H1 (cell line): Measurements from ENCODE around the gene DNTT. TPM values are rescaled to one million over a fixed set of nuclear protein-coding genes. Genes with fewer than 3 reads are reported as not detected.

Experiments
- CTCF ChIA-PET: fragments of 300-600 bp; sonication (Branson Sonifier 250); formaldehyde crosslinking; loops from one replicate; lab custom pipeline; 2021; ENCODE audit not compliant: partially characterized antibody; lab: Charles Lee
- POLR2A ChIA-PET: fragments of 300-600 bp; sonication (Branson Sonifier 250); formaldehyde crosslinking; loops from one replicate; lab custom pipeline; 2021; ENCODE audit warnings: inconsistent platforms; ENCODE audit not compliant: partially characterized antibody; lab: Charles Lee
- DNase-seq, 2 experiments: peaks; one replicate each; pipeline versions ENCODE4 v3.0.0 to v3.0.0-alpha.2; 2010 to 2022; ENCODE audit warnings: low spot score in 2 of 2, low read depth in 1 of 2, mixed read lengths in 1 of 2
- FAIRE-seq: peaks from 2 replicates; lab custom pipeline; 2011; peaks lifted over from hg19 to GRCh38; lab: Jason Lieb, UNC
- H2AFZ ChIP-seq: 2 replicates; pipeline ENCODE4 v1.8.1; 2012; ENCODE audit warnings: low read length, inconsistent platforms
- H2AK5ac ChIP-seq: 2 replicates; pipeline ENCODE4 v1.6.1; 2013; ENCODE audit warnings: low read depth, low read length
- H2BK120ac ChIP-seq: replicated peaks from 2 replicates; pipeline ENCODE3; 2013; ENCODE audit warnings: low read depth, low read length, inconsistent platforms
- H2BK12ac ChIP-seq: 2 replicates; pipeline ENCODE4 v1.6.1; 2013; ENCODE audit warnings: low read depth, low read length
- H2BK15ac ChIP-seq: 2 replicates; pipeline ENCODE4 v1.6.1; 2013; ENCODE audit warnings: low read length
- H2BK20ac ChIP-seq: 2 replicates; pipeline ENCODE4 v1.6.1; 2013; ENCODE audit warnings: low read length
- H2BK5ac ChIP-seq: 2 replicates; pipeline ENCODE4 v1.6.1; 2013; ENCODE audit warnings: low read depth, low read length
- H3K14ac ChIP-seq: 2 replicates; pipeline ENCODE4 v1.6.1; 2013; ENCODE audit warnings: inconsistent platforms; ENCODE audit not compliant: insufficient read length
- H3K18ac ChIP-seq: 2 replicates; pipeline ENCODE4 v1.6.1; 2013; ENCODE audit warnings: low read length; ENCODE audit errors: extremely low read depth
- H3K23ac ChIP-seq: 2 replicates; pipeline ENCODE4 v1.6.1; 2013; ENCODE audit warnings: inconsistent platforms; ENCODE audit not compliant: insufficient read length
- H3K23me2 ChIP-seq: 2 replicates; pipeline ENCODE4 v1.6.1; 2013; ENCODE audit warnings: low read depth, low read length
- H3K27ac ChIP-seq: 2 replicates; pipeline ENCODE4 v1.6.1; 2011; ENCODE audit warnings: low read depth, low read length, inconsistent platforms
- H3K27me3 ChIP-seq, 4 experiments: replicated peaks in 1 of 4; 1 replicate in 1 of 4; 2 replicates in 3 of 4; pipeline versions ENCODE4 v1.6.1 to v1.8.1; 2011 to 2013; ENCODE audit warnings: low read length in 3 of 4, mild to moderate bottlenecking in 3 of 4, inconsistent platforms in 2 of 4, mixed read lengths in 2 of 4, moderate library complexity in 1 of 4; ENCODE audit not compliant: control insufficient read depth in 3 of 4, insufficient read depth in 3 of 4; ENCODE audit errors: extremely low read depth in 1 of 4
- H3K36me3 ChIP-seq, 4 experiments: 2 replicates each; pipeline versions ENCODE4 v1.6.1 to v1.8.1; 2011 to 2013; ENCODE audit warnings: mild to moderate bottlenecking in 4 of 4, low read length in 3 of 4, moderate library complexity in 2 of 4, control low read depth in 1 of 4, inconsistent platforms in 1 of 4; ENCODE audit not compliant: insufficient read depth in 4 of 4, control insufficient read depth in 2 of 4
- H3K4ac ChIP-seq: replicated peaks from 2 replicates; pipeline ENCODE3; 2013; ENCODE audit warnings: low read length, low read depth, mixed read lengths, inconsistent platforms; ENCODE audit not compliant: insufficient read length
- H3K4me1 ChIP-seq, 4 experiments: replicated peaks in 1 of 4; 1 replicate in 1 of 4; 2 replicates in 3 of 4; pipeline versions ENCODE4 v1.6.1 to v1.8.1; 2011 to 2013; ENCODE audit warnings: low read length in 3 of 4, inconsistent platforms in 2 of 4, mixed read lengths in 1 of 4; ENCODE audit not compliant: insufficient read depth in 4 of 4, control insufficient read depth in 3 of 4
- H3K4me2 ChIP-seq, 2 experiments: 2 replicates each; pipeline versions ENCODE4 v1.6.1 to v1.8.1; 2011 to 2013; ENCODE audit warnings: low read depth in 2 of 2, low read length in 2 of 2, control low read depth in 1 of 2, inconsistent platforms in 1 of 2, mild to moderate bottlenecking in 1 of 2; ENCODE audit not compliant: insufficient read depth in 1 of 2
- H3K4me3 ChIP-seq, 4 experiments: fragments of 200-600, 300-600 bp in 1 of 4; sonication (generic), shearing (Covaris generic), sonication (Bioruptor Twin) in 1 of 4; 2 replicates each; pipeline versions ENCODE4 v1.5.1 to v1.8.1; 2011 to 2016; ENCODE audit warnings: low read length in 4 of 4, low read depth in 3 of 4, control low read depth in 2 of 4, inconsistent platforms in 2 of 4, mild to moderate bottlenecking in 2 of 4, mixed read lengths in 1 of 4, moderate library complexity in 1 of 4; ENCODE audit not compliant: insufficient read depth in 2 of 4; ENCODE audit errors: extremely low read depth in 1 of 4
- H3K56ac ChIP-seq: replicated peaks from 2 replicates; pipeline ENCODE3; 2013; ENCODE audit warnings: low read depth, mild to moderate bottlenecking, mixed read lengths, low read length, inconsistent platforms; ENCODE audit not compliant: insufficient read length
- H3K79me1 ChIP-seq: 2 replicates; pipeline ENCODE4 v1.6.1; 2013; ENCODE audit warnings: low read depth, low read length, control low read depth
- H3K79me2 ChIP-seq, 2 experiments: 2 replicates each; pipeline versions ENCODE4 v1.6.1 to v1.8.1; 2012 to 2013; ENCODE audit warnings: low read length in 2 of 2, mild to moderate bottlenecking in 2 of 2, inconsistent platforms in 1 of 2; ENCODE audit not compliant: insufficient read depth in 2 of 2, control insufficient read depth in 1 of 2
- H3K9ac ChIP-seq, 4 experiments: replicated peaks in 1 of 4; 1 replicate in 1 of 4; 2 replicates in 3 of 4; pipeline versions ENCODE4 v1.6.1 to v1.8.1; 2011 to 2013; ENCODE audit warnings: low read depth in 3 of 4, low read length in 3 of 4, control low read depth in 2 of 4, mild to moderate bottlenecking in 2 of 4, moderate library complexity in 2 of 4, inconsistent platforms in 1 of 4; ENCODE audit errors: extremely low read depth in 1 of 4
- H3K9me3 ChIP-seq, 2 experiments: 2 replicates each; pipeline versions ENCODE4 v1.6.1 to v1.8.1; 2012 to 2013; ENCODE audit warnings: mild to moderate bottlenecking in 2 of 2, moderate library complexity in 2 of 2, control low read depth in 1 of 2, inconsistent platforms in 1 of 2, low read depth in 1 of 2, low read length in 1 of 2, mixed read lengths in 1 of 2; ENCODE audit not compliant: insufficient read depth in 2 of 2
- H4K20me1 ChIP-seq, 2 experiments: replicated peaks in 1 of 2; 2 replicates each; pipeline versions ENCODE3 to v1.8.1; 2011 to 2013; ENCODE audit warnings: inconsistent platforms in 2 of 2, low read length in 2 of 2, mild to moderate bottlenecking in 1 of 2; ENCODE audit not compliant: insufficient read depth in 2 of 2, control insufficient read depth in 1 of 2
- H4K5ac ChIP-seq: 2 replicates; pipeline ENCODE4 v1.6.1; 2013; ENCODE audit warnings: low read length, low read depth, mixed read lengths, inconsistent platforms; ENCODE audit not compliant: insufficient read length
- H4K8ac ChIP-seq: 2 replicates; pipeline ENCODE4 v1.8.0; 2013; ENCODE audit warnings: mild to moderate bottlenecking, moderate library complexity, low read length, inconsistent platforms; ENCODE audit not compliant: insufficient read depth; ENCODE audit errors: extremely low read depth
- H4K91ac ChIP-seq: replicated peaks from 2 replicates; pipeline ENCODE3; 2013; ENCODE audit warnings: low read length, mixed read lengths, inconsistent platforms; ENCODE audit not compliant: insufficient read length
- NANOG ChIP-seq: IDR thresholded peaks from 2 replicates; pipeline ENCODE4 v1.6.1; 2011; ENCODE audit warnings: low read length, low read depth, mild to moderate bottlenecking, inconsistent platforms; ENCODE audit not compliant: insufficient read depth, poor library complexity, severe bottlenecking
- WGBS, 2 experiments: shearing (Covaris generic) in 1 of 2; methylation state at CpG; one replicate each; pipeline versions ENCODE4 v1.1.6 to v1.1.7; 2013 to 2015; ENCODE audit warnings: low lambda C conversion rate in 2 of 2, mixed read lengths in 2 of 2, inconsistent platforms in 1 of 2, low coverage in 1 of 2, missing lambda C conversion rate in 1 of 2; ENCODE audit not compliant: insufficient replicate concordance in 2 of 2, insufficient coverage in 1 of 2, insufficient read length in 1 of 2; ENCODE audit errors: extremely low coverage in 1 of 2, missing lambda C conversion rate in 1 of 2; 5-methylcytosine and 5-hydroxymethylcytosine counted together
- polyA plus RNA-seq, 7 experiments: library from polyadenylated mRNA; depleted of rRNA in 3 of 7; stranded (reverse) in 5 of 7; unstranded in 2 of 7; fragments of >200 nt in 5 of 7; fragments of 200-250 nt in 2 of 7; gene quantifications; 1 replicate in 5 of 7; 2 replicates in 1 of 7; 4 replicates in 1 of 7; pipeline versions ENCODE4 v1.2.1 to v1.2.3, GENCODE V29; 2011 to 2013; ENCODE audit warnings: missing spikeins in 2 of 7, mixed read lengths in 2 of 7
- total RNA-seq: library from RNA; stranded (reverse); fragmentation: NEBNext Ultra II Directional; extraction: Animal tissue kit (Norgen Biotek cat#: 25700); gene quantifications from 2 replicates; pipeline ENCODE4 v1.2.1, GENCODE V29; 2021

The DNTT gene
- total and polyA plus RNA-seq, 2 of the 8 experiments (the other 6 are each of a cell fraction or from before 2014, with no cell fraction given) = not detected

DNA sequence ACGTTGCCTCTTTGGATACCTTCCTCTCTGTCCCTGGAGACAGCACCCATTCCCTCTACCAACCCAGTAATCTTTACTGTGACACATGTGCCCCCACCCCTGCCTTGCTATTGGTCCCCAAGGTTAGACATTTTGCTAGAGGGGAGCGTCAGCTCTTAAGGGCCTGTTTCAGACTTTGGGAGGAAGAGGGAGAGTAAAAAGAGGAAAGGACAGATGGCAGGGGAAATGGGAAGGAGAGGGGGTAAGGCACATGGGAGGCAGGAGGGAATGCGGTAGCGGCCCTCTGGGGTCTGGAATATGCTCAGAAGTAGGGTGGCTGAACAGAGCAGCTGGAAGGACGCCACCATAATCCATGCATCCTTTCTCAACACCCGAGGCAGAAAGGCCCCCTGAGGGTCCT lies 45.1 kb upstream of the DNTT start:
- TF ChIP-seq NANOG = no peak

More for the DNA sequence above, 45.1 kb upstream of the DNTT start:
- Histone ChIP-seq H2BK15ac (no peak overlapping the region), H2AFZ (peak overlapping the region; percentile 31; the same call in 1 of the 2 replicates), H3K27ac (no peak overlapping the region), H4K8ac (no peak overlapping the region), H3K79me2 (no peaks in the 10 kb centered on the region), H3K23me2 (no peaks in the 10 kb centered on the region; the same call in 1 of the 2 replicates), H2BK12ac (no peak overlapping the region), H4K5ac (no peak overlapping the region), H3K23ac (no peak overlapping the region), H3K27me3 (no peaks in the 10 kb centered on the region), H3K36me3 (no peaks in the 10 kb centered on the region), H3K4me1 (peaks cover 0 to 7% (median 4%) of the 10 kb centered on the region in 4 experiments; a peak in 4 of 7 replicates), H3K79me1 (no peaks in the 10 kb centered on the region), H2BK20ac (no peak overlapping the region), H2BK5ac (no peak overlapping the region), H3K9ac (no peak overlapping the region), H3K4ac (no peak overlapping the region), H3K4me2 (no peak overlapping the region), H2AK5ac (no peak overlapping the region), H4K20me1 (no peaks in the 10 kb centered on the region), H3K4me3 (no peak overlapping the region), H3K18ac (no peak overlapping the region), H3K56ac (no peak overlapping the region), H4K91ac (no peak overlapping the region), H3K14ac (no peak overlapping the region), H2BK120ac (no peak overlapping the region), H3K9me3 (no peaks in the 10 kb centered on the region)
- ChIA-PET CTCF (interaction anchor here (1.0 to 1.4 kb wide), 2 partner anchors 29 to 30 kb away, joined by 3 to 4 read pairs; no protein-coding TSS in a partner anchor), POLR2A (no interaction called here)
- FAIRE-seq (no peak), DNase-seq (no peak)
- WGBS, 2 experiments = 84% methylated on average over 6 of the region's 6 CpGs; no CpG with 5 or more reads in 1 of the 2 experiments
